Colonic mucosa (tissue), 4 donors: ENCODE measurements around the gene WDR7. TPM values are rescaled to one million over a fixed set of nuclear protein-coding genes. Genes with fewer than 3 reads are reported as not detected.

ENCODE experiments used
- DNase-seq: peaks from one replicate; pipeline ENCODE4 v3.0.0-alpha.2; 2020
- H3K27ac ChIP-seq: fragments of 200-600 bp; one replicate; pipeline ENCODE4 v1.8.0; 2021
- H3K27me3 ChIP-seq: fragments of 200-600 bp; one replicate; pipeline ENCODE4 v1.8.0; 2021
- H3K36me3 ChIP-seq: fragments of 200-600 bp; one replicate; pipeline ENCODE4 v1.8.0; 2021
- H3K4me1 ChIP-seq: fragments of 200-600 bp; one replicate; pipeline ENCODE4 v1.8.0; 2021; ENCODE audit warnings: mild to moderate bottlenecking
- H3K4me3 ChIP-seq: fragments of 200-600 bp; one replicate; pipeline ENCODE4 v1.8.0; 2021
- H3K9ac ChIP-seq, 2 donors: one replicate each; pipeline ENCODE4 v1.7.0; 2013; ENCODE audit warnings: control low read depth in 2 of 2, low read depth in 2 of 2, low read length in 2 of 2
- H3K9me3 ChIP-seq: fragments of 200-600 bp; one replicate; pipeline ENCODE4 v1.8.0; 2021
- CTCF ChIP-seq: fragments of 200-600 bp; IDR thresholded peaks from one replicate; pipeline ENCODE4 v1.8.0; 2022; ENCODE audit warnings: antibody characterized with exemption, mild to moderate bottlenecking
- intact Hi-C: fragments of 100-400 bp; cut with DNase I; formaldehyde crosslinking; loops from one replicate; pipeline ENCODE4 v1.14.1; 2022
- total RNA-seq, 2 donors: library from RNA; stranded (reverse); fragmentation: NEBNext Ultra II Directional in 1 of 2; extraction: Animal tissue kit (Norgen Biotek cat#: 25700) in 1 of 2; gene quantifications; one replicate each; pipeline ENCODE4 v1.2.1, GENCODE V29; 2021
- donor health status: healthy.
- donor health status: DM: no; HTN: no; CAD: no.
- donor health status: DM: no; HTN: no; CAD: no.

The WDR7 gene
- total RNA-seq, 2 donors from 2014 or later, result 16.8 to 21.2 TPM

GRCh38 chr18:56721491-56721890, 70.3 kb downstream of the WDR7 start:
- intact Hi-C loops, result no loop called here
- Histone ChIP-seq H3K9me3 (no peaks in the 10 kb centered on the region), H3K9ac (no peak overlapping the region), H3K36me3 (no peaks in the 10 kb centered on the region), H3K27ac (no peak overlapping the region), H3K27me3 (no peaks in the 10 kb centered on the region), H3K4me3 (no peak overlapping the region), H3K4me1 (no peaks in the 10 kb centered on the region)
- TF ChIP-seq CTCF, result no peak
- no peak for DNase-seq

GRCh38 chr18:56722518-56722917, 71.4 kb downstream of the WDR7 start:
- Histone ChIP-seq H3K9me3 (no peaks in the 10 kb centered on the region), H3K36me3 (no peaks in the 10 kb centered on the region), H3K27me3 (no peaks in the 10 kb centered on the region), H3K27ac (no peak overlapping the region), H3K4me3 (no peak overlapping the region), H3K9ac (no peak overlapping the region), H3K4me1 (no peaks in the 10 kb centered on the region)
- TF ChIP-seq CTCF, result no peak
- no peak for DNase-seq
- intact Hi-C loops, result no loop called here

- Histone ChIP-seq H3K4me3 (no peak overlapping the region), H3K36me3 (no peaks in the 10 kb centered on the region), H3K27me3 (no peaks in the 10 kb centered on the region), H3K27ac (no peak overlapping the region), H3K9ac (no peak overlapping the region), H3K4me1 (no peaks in the 10 kb centered on the region), H3K9me3 (no peaks in the 10 kb centered on the region)
- TF ChIP-seq CTCF, result no peak
- no peak for DNase-seq
- intact Hi-C loops, result no loop called here
Observed at GRCh38 chr18:56723068-56723467, 71.9 kb downstream of the WDR7 start.

- no peak for DNase-seq
- no peak for TF ChIP-seq CTCF
- Histone ChIP-seq H3K4me1 (no peaks in the 10 kb centered on the region), H3K9ac (no peak overlapping the region), H3K27ac (no peak overlapping the region), H3K27me3 (no peaks in the 10 kb centered on the region), H3K9me3 (no peaks in the 10 kb centered on the region), H3K36me3 (no peaks in the 10 kb centered on the region), H3K4me3 (no peak overlapping the region)
- intact Hi-C loops, result no loop called here
Observed at GRCh38 chr18:56723706-56724105, 72.5 kb downstream of the WDR7 start.

- Histone ChIP-seq H3K4me1 (no peaks in the 10 kb centered on the region), H3K36me3 (no peaks in the 10 kb centered on the region), H3K9ac (no peak overlapping the region), H3K27ac (no peak overlapping the region), H3K27me3 (no peaks in the 10 kb centered on the region), H3K9me3 (no peaks in the 10 kb centered on the region), H3K4me3 (no peak overlapping the region)
- intact Hi-C loops, result no loop called here
- DNase-seq, result no peak
- TF ChIP-seq CTCF, result no peak
Observed at GRCh38 chr18:56726906-56727305, 75.7 kb downstream of the WDR7 start.

GRCh38 chr18:56727399-56727798, 76.2 kb downstream of the WDR7 start:
- intact Hi-C loops, result no loop called here
- no peak for TF ChIP-seq CTCF
- Histone ChIP-seq H3K4me3 (no peak overlapping the region), H3K27me3 (no peaks in the 10 kb centered on the region), H3K4me1 (no peaks in the 10 kb centered on the region), H3K9me3 (no peaks in the 10 kb centered on the region), H3K36me3 (no peaks in the 10 kb centered on the region), H3K27ac (no peak overlapping the region), H3K9ac (no peak overlapping the region)
- no peak for DNase-seq
